Stromal cell of bone marrow (primary cell): ENCODE data around the gene PLCB3.

Experiments
- DNase-seq: peaks from one replicate; pipeline ENCODE4 v3.0.0-alpha.2; 2012; ENCODE audit warnings: low read depth

PLCB3 gene

GRCh38 chr11:64266339-64266738 is 15.0 kb downstream of the PLCB3 start:
- no peak for DNase-seq

- DNase-seq = no peak
Observed at GRCh38 chr11:64267207-64267945, 16.0 kb downstream of the PLCB3 start.

GRCh38 chr11:64268025-64268892 is 16.9 kb downstream of the PLCB3 start:
- DNase-seq = no peak

GRCh38 chr11:64268893-64269539 is 17.7 kb downstream of the PLCB3 start:
- DNase-seq = no peak

GRCh38 chr11:64269540-64270220 is 18.4 kb downstream of the PLCB3 start:
- DNase-seq = peak; percentile 100

GRCh38 chr11:64275031-64275800 is 23.9 kb downstream of the PLCB3 start:
- no peak for DNase-seq

- DNase-seq = no peak
Observed at GRCh38 chr11:64275841-64276240, 24.5 kb downstream of the PLCB3 start.

- no peak for DNase-seq
Observed at GRCh38 chr11:64276653-64277431, 25.5 kb downstream of the PLCB3 start.

GRCh38 chr11:64278576-64279190 is 27.4 kb downstream of the PLCB3 start:
- DNase-seq = no peak

- no peak for DNase-seq
Observed at GRCh38 chr11:64281957-64282770, 30.8 kb downstream of the PLCB3 start.

- DNase-seq = no peak
Observed at GRCh38 chr11:64283092-64283491, 31.8 kb downstream of the PLCB3 start.

GRCh38 chr11:64284048-64284961 is 33.0 kb downstream of the PLCB3 start, which contains the start of gene BAD:
Gene BAD (minus strand): TSS chr11:64284665. CDS start chr11:64284368, 297 bp downstream.
- peak; percentile 86 for DNase-seq

GRCh38 chr11:64284962-64285884 is 33.9 kb downstream of the PLCB3 start, which contains the start of gene GPR137:
Gene GPR137 (plus strand): TSS chr11:64285848. CDS start chr11:64286525, 677 bp downstream.
- DNase-seq = peak; percentile 46

- DNase-seq = no peak
Observed at GRCh38 chr11:64285885-64286800, 34.8 kb downstream of the PLCB3 start.

GRCh38 chr11:64286801-64287159 is 35.5 kb downstream of the PLCB3 start:
- no peak for DNase-seq
